HG02798 (cell line): ENCODE results near the gene ISCA1.
"Not testable (repeated sequence)": the region's sequence is repeated elsewhere in the genome, so short reads cannot be mapped to it uniquely, and the experiment has no call there.

Experiments
- ATAC-seq: cut with Tn5 transposase; IDR thresholded peaks from one replicate; pipeline ENCODE4 v1.9.1; 2021; ENCODE audit warnings: mild to moderate bottlenecking; ENCODE audit not compliant: unreplicated experiment, poor library complexity

Gene ISCA1

GRCh38 chr9:86282077-86282978 is at the start of gene ISCA1:
TSS of gene ISCA1 (minus strand) at chr9:86282538. CDS start at chr9:86282458, 80 bp downstream.
- peak; percentile 88 for ATAC-seq

- ATAC-seq, result no peak
These were observed 47.8 kb upstream of the ISCA1 start for GRCh38 chr9:86330186-86330585.

- no peak for ATAC-seq
These were observed 47.3 kb upstream of the ISCA1 start for GRCh38 chr9:86329649-86330048.

GRCh38 chr9:86328156-86328555 is 45.8 kb upstream of the ISCA1 start:
- no peak for ATAC-seq

- ATAC-seq, result no peak
These were observed 44.2 kb upstream of the ISCA1 start for GRCh38 chr9:86326536-86326935.

GRCh38 chr9:86324901-86325300 is 42.6 kb upstream of the ISCA1 start:
- ATAC-seq, result no peak

GRCh38 chr9:86324308-86324707 is 42.0 kb upstream of the ISCA1 start:
- peak; percentile 42 for ATAC-seq

- no peak for ATAC-seq
These were observed 40.8 kb upstream of the ISCA1 start for GRCh38 chr9:86322973-86323644.

- no peak for ATAC-seq
These were observed 39.0 kb upstream of the ISCA1 start for GRCh38 chr9:86321373-86321772.

- no peak for ATAC-seq
These were observed 35.8 kb upstream of the ISCA1 start for GRCh38 chr9:86318187-86318586.

GRCh38 chr9:86315078-86315477 is 32.7 kb upstream of the ISCA1 start:
- ATAC-seq, result no peak

- ATAC-seq, result not testable (repeated sequence)
These were observed 30.6 kb upstream of the ISCA1 start for GRCh38 chr9:86312959-86313358.

- no peak for ATAC-seq
These were observed 26.3 kb upstream of the ISCA1 start for GRCh38 chr9:86308687-86309086.

- ATAC-seq, result no peak
These were observed 21.9 kb upstream of the ISCA1 start for GRCh38 chr9:86304236-86304730.

- no peak for ATAC-seq
These were observed 21.1 kb upstream of the ISCA1 start for GRCh38 chr9:86303316-86303975.

GRCh38 chr9:86301686-86302085 is 19.3 kb upstream of the ISCA1 start:
- ATAC-seq, result no peak

GRCh38 chr9:86300701-86301100 is 18.4 kb upstream of the ISCA1 start:
- ATAC-seq, result no peak

- ATAC-seq, result no peak
These were observed 16.5 kb upstream of the ISCA1 start for GRCh38 chr9:86298873-86299272.

- not testable (repeated sequence) for ATAC-seq
These were observed 8.0 kb upstream of the ISCA1 start for GRCh38 chr9:86290341-86290740.

- ATAC-seq, result no peak
These were observed 6.3 kb upstream of the ISCA1 start for GRCh38 chr9:86288499-86289198.
